H9 (cell line): Measurements from ENCODE around the gene TMEM182. TPM values are rescaled to one million over a fixed set of nuclear protein-coding genes. Genes with fewer than 3 reads are reported as not detected.

ENCODE experiments used
- DNase-seq: peaks from one replicate; pipeline ENCODE4 v3.0.0-alpha.2; 2017
- H2AFZ ChIP-seq: one replicate; pipeline ENCODE4 v1.6.1; 2013; ENCODE audit warnings: mild to moderate bottlenecking, low read length, control low read depth, moderate library complexity
- H2AK5ac ChIP-seq: 2 replicates; pipeline ENCODE4 v1.6.1; 2013; ENCODE audit warnings: low read length, control low read depth, mixed read lengths; ENCODE audit not compliant: insufficient read length
- H2BK120ac ChIP-seq: one replicate; pipeline ENCODE4 v1.6.1; 2013; ENCODE audit warnings: low read depth, mild to moderate bottlenecking, low read length, control low read depth, inconsistent platforms; ENCODE audit not compliant: poor library complexity, severe bottlenecking
- H2BK12ac ChIP-seq: 2 replicates; pipeline ENCODE4 v1.6.1; 2013; ENCODE audit warnings: low read length, control low read depth, mixed read lengths, low read depth; ENCODE audit not compliant: insufficient read length
- H2BK15ac ChIP-seq: 2 replicates; pipeline ENCODE4 v1.6.1; 2013; ENCODE audit warnings: low read depth, low read length, control low read depth
- H2BK20ac ChIP-seq: one replicate; pipeline ENCODE4 v1.6.1; 2013; ENCODE audit warnings: low read depth, mild to moderate bottlenecking, low read length, control low read depth, inconsistent platforms; ENCODE audit not compliant: poor library complexity, severe bottlenecking
- H2BK5ac ChIP-seq: 2 replicates; pipeline ENCODE4 v1.6.1; 2013; ENCODE audit warnings: low read length, control low read depth, mixed read lengths; ENCODE audit not compliant: insufficient read length
- H3K14ac ChIP-seq: 2 replicates; pipeline ENCODE4 v1.6.1; 2013; ENCODE audit warnings: low read length, control low read depth; ENCODE audit not compliant: insufficient read depth
- H3K18ac ChIP-seq: 2 replicates; pipeline ENCODE4 v1.6.1; 2013; ENCODE audit warnings: low read depth, mild to moderate bottlenecking, mixed read lengths, low read length, control low read depth; ENCODE audit not compliant: insufficient read length
- H3K23ac ChIP-seq: 2 replicates; pipeline ENCODE4 v1.6.1; 2013; ENCODE audit warnings: low read length, control low read depth, mixed read lengths, low read depth; ENCODE audit not compliant: insufficient read length
- H3K23me2 ChIP-seq: 2 replicates; pipeline ENCODE4 v1.6.1; 2013; ENCODE audit warnings: low read depth, mild to moderate bottlenecking, mixed read lengths, low read length, control low read depth; ENCODE audit not compliant: insufficient read length, poor library complexity, severe bottlenecking
- H3K27ac ChIP-seq: 2 replicates; pipeline ENCODE4 v1.5.1; 2013; ENCODE audit warnings: low read length, control low read depth, mixed read lengths, low read depth; ENCODE audit not compliant: insufficient read length
- H3K27me3 ChIP-seq: 2 replicates; pipeline ENCODE4 v1.6.1; 2013; ENCODE audit warnings: low read length, control low read depth, inconsistent platforms; ENCODE audit not compliant: insufficient read depth
- H3K4ac ChIP-seq: 2 replicates; pipeline ENCODE4 v1.6.1; 2013; ENCODE audit warnings: low read depth, mild to moderate bottlenecking, control low read depth, inconsistent platforms, low read length, moderate library complexity
- H3K4me1 ChIP-seq: 2 replicates; pipeline ENCODE4 v1.6.1; 2013; ENCODE audit warnings: low read length, control low read depth, inconsistent platforms; ENCODE audit not compliant: insufficient read depth
- H3K4me2 ChIP-seq: 2 replicates; pipeline ENCODE4 v1.6.1; 2013; ENCODE audit warnings: low read length, control low read depth, mixed read lengths; ENCODE audit not compliant: insufficient read length, insufficient read depth
- H3K56ac ChIP-seq: 2 replicates; pipeline ENCODE4 v1.6.1; 2013; ENCODE audit warnings: low read depth, mild to moderate bottlenecking, mixed read lengths, low read length, control low read depth; ENCODE audit not compliant: insufficient read length
- H3K79me1 ChIP-seq: 2 replicates; pipeline ENCODE4 v1.6.1; 2013; ENCODE audit warnings: low read depth, mild to moderate bottlenecking, moderate library complexity, low read length, control low read depth, inconsistent platforms; ENCODE audit not compliant: insufficient read depth, poor library complexity, severe bottlenecking
- H3K79me2 ChIP-seq: 2 replicates; pipeline ENCODE4 v1.6.1; 2013; ENCODE audit warnings: low read length, control low read depth, inconsistent platforms; ENCODE audit not compliant: insufficient read depth
- H3K9ac ChIP-seq: 2 replicates; pipeline ENCODE4 v1.6.1; 2013; ENCODE audit warnings: low read length, control low read depth, mixed read lengths; ENCODE audit not compliant: insufficient read length; ENCODE audit errors: extremely low read depth
- H3K9me3 ChIP-seq: one replicate; pipeline ENCODE4 v1.6.1; 2013; ENCODE audit warnings: low read depth, low read length, inconsistent platforms; ENCODE audit not compliant: control insufficient read depth
- H3T11ph ChIP-seq: one replicate; pipeline ENCODE4 v1.6.1; 2013; ENCODE audit warnings: mild to moderate bottlenecking, low read length, control low read depth, inconsistent platforms
- H4K20me1 ChIP-seq: one replicate; pipeline ENCODE4 v1.6.1; 2013; ENCODE audit not compliant: control insufficient read depth, insufficient read length, insufficient read depth
- H4K5ac ChIP-seq: 2 replicates; pipeline ENCODE4 v1.6.1; 2013; ENCODE audit warnings: low read depth, mild to moderate bottlenecking, mixed read lengths, low read length, control low read depth; ENCODE audit not compliant: insufficient read length
- H4K8ac ChIP-seq: replicated peaks from 2 replicates; pipeline ENCODE4 v1.6.1; 2013; ENCODE audit warnings: low read length, control low read depth, mixed read lengths, low read depth; ENCODE audit not compliant: insufficient read length
- H4K91ac ChIP-seq: 2 replicates; pipeline ENCODE4 v1.6.1; 2013; ENCODE audit warnings: low read depth, mild to moderate bottlenecking, moderate library complexity, mixed read lengths, low read length, control low read depth; ENCODE audit not compliant: insufficient read length
- H3K27ac Mint-ChIP-seq, 3 experiments: 2 replicates in 2 of 3; 3 replicates in 1 of 3; pipeline ENCODE4 v1.8.0; 2020 to 2021; ENCODE audit warnings: mixed read lengths in 3 of 3, mild to moderate bottlenecking in 1 of 3, moderate library complexity in 1 of 3
- H3K27me3 Mint-ChIP-seq: 2 replicates; pipeline ENCODE4 v1.8.0; 2021; ENCODE audit warnings: low read depth, mild to moderate bottlenecking, moderate library complexity, mixed read lengths
- H3K36me3 Mint-ChIP-seq, 3 experiments: 2 replicates in 2 of 3; 3 replicates in 1 of 3; pipeline ENCODE4 v1.8.0; 2020 to 2021; ENCODE audit warnings: low read depth in 3 of 3, mixed read lengths in 3 of 3; ENCODE audit not compliant: insufficient read depth in 1 of 3
- H3K4me1 Mint-ChIP-seq, 2 experiments: 2 replicates each; pipeline ENCODE4 v1.8.0; 2020; ENCODE audit warnings: mixed read lengths in 2 of 2
- H3K4me3 Mint-ChIP-seq, 2 experiments: 2 replicates in 1 of 2; 3 replicates in 1 of 2; pipeline ENCODE4 v1.8.0; 2020 to 2021; ENCODE audit warnings: mild to moderate bottlenecking in 2 of 2, mixed read lengths in 2 of 2, moderate library complexity in 1 of 2
- H3K9me3 Mint-ChIP-seq, 2 experiments: 2 replicates in 1 of 2; 3 replicates in 1 of 2; pipeline ENCODE4 v1.8.0; 2020; ENCODE audit warnings: mild to moderate bottlenecking in 2 of 2, mixed read lengths in 2 of 2, moderate library complexity in 1 of 2
- CTCF ChIP-seq: fragments of 200-600 bp; sonication (generic); conservative IDR thresholded peaks from 3 replicates; pipeline ENCODE4 v1.8.0; 2021; ENCODE audit warnings: antibody characterized with exemption, mild to moderate bottlenecking
- WGBS: extraction: QIAGEN DNeasy Blood & Tissue Kit; methylation state at CpG from one replicate; pipeline ENCODE4 v1.1.7; 2013; ENCODE audit warnings: missing lambda C conversion rate, low lambda C conversion rate, mixed read lengths; ENCODE audit not compliant: insufficient read length; ENCODE audit errors: extremely low coverage; 5-methylcytosine and 5-hydroxymethylcytosine counted together
- total RNA-seq: library from RNA; stranded (reverse); gene quantifications from 2 replicates; pipeline ENCODE4 v1.2.1, GENCODE V29; 2021

The TMEM182 gene
- total RNA-seq, 1 experiment from 2014 or later = 3.6 TPM

- H2AFZ ChIP-seq = no peak overlapping the region
- H3K27ac Mint-ChIP-seq = 0 out of 7 replicates have a peak overlapping the region, but pooled peaks of 1 of the 3 experiments have one; percentile 48
Measured at GRCh38 chr2:102806250-102806837, 44.5 kb downstream of the TMEM182 start.

More at GRCh38 chr2:102806250-102806837, 44.5 kb downstream of the TMEM182 start:
- H3K4me2 ChIP-seq = no peak overlapping the region
- Mint-ChIP-seq H3K4me1 (no peaks in the 10 kb centered on the region), H3K4me3 (no peak overlapping the region), H3K27me3 (peaks cover 3% of the 10 kb centered on the region; the same call in 1 of the 2 replicates), H3K36me3 (peaks cover 23 to 30% (median 28%) of the 10 kb centered on the region in 3 experiments), H3K9me3 (peaks cover 18 to 27% of the 10 kb centered on the region in 2 experiments)
- peak; percentile 81 for TF ChIP-seq CTCF
- no peak overlapping the region for H3K56ac ChIP-seq
- peaks cover 17% of the 10 kb centered on the region for H3K9me3 ChIP-seq
- no peak overlapping the region for H2BK120ac ChIP-seq
- no peaks in the 10 kb centered on the region for H3K23me2 ChIP-seq
- peak; percentile 74 for DNase-seq
- H3K14ac ChIP-seq = no peak overlapping the region
- H3K4ac ChIP-seq = no peak overlapping the region
- H4K5ac ChIP-seq = no peak overlapping the region
- no peaks in the 10 kb centered on the region for H4K20me1 ChIP-seq
- H2BK12ac ChIP-seq = no peak overlapping the region
- no peak overlapping the region for H4K91ac ChIP-seq
- no peaks in the 10 kb centered on the region for H3K79me1 ChIP-seq
- no peaks in the 10 kb centered on the region for H3K4me1 ChIP-seq
- H3K27ac ChIP-seq = no peak overlapping the region
- no peak overlapping the region for H3K18ac ChIP-seq
- H3K79me2 ChIP-seq = no peaks in the 10 kb centered on the region
- H2BK5ac ChIP-seq = no peak overlapping the region
- H3K9ac ChIP-seq = no peak overlapping the region
- no peak overlapping the region for H3T11ph ChIP-seq
- no peak overlapping the region for H2BK20ac ChIP-seq
- H2AK5ac ChIP-seq = no peak overlapping the region
- H4K8ac ChIP-seq = no peak overlapping the region
- H3K27me3 ChIP-seq = no peaks in the 10 kb centered on the region
- no peak overlapping the region for H2BK15ac ChIP-seq
- H3K23ac ChIP-seq = no peak overlapping the region
- WGBS = no CpG with 5 or more reads among the region's 9 CpGs
